Panc1 (cell line): Measurements from ENCODE around the gene ADAMTS15.

Experiments
- SIN3A ChIP-seq: IDR thresholded peaks from 2 replicates; pipeline ENCODE4 v1.6.1; 2012; ENCODE audit warnings: low read depth, mild to moderate bottlenecking, low read length, moderate library complexity, borderline replicate concordance; ENCODE audit not compliant: insufficient read depth
- TF ChIP-seq, protein P1 (sequence below): fragments of 450-650 bp; IDR thresholded peaks from 2 replicates; pipeline ENCODE4 v1.5.1; 2017; ENCODE audit warnings: mild to moderate bottlenecking

GRCh38 chr11:130405428-130405827 lies 43.0 kb upstream of the ADAMTS15 start:
- no peak for TF ChIP-seq SIN3A
- TF ChIP-seq, protein P1, sequence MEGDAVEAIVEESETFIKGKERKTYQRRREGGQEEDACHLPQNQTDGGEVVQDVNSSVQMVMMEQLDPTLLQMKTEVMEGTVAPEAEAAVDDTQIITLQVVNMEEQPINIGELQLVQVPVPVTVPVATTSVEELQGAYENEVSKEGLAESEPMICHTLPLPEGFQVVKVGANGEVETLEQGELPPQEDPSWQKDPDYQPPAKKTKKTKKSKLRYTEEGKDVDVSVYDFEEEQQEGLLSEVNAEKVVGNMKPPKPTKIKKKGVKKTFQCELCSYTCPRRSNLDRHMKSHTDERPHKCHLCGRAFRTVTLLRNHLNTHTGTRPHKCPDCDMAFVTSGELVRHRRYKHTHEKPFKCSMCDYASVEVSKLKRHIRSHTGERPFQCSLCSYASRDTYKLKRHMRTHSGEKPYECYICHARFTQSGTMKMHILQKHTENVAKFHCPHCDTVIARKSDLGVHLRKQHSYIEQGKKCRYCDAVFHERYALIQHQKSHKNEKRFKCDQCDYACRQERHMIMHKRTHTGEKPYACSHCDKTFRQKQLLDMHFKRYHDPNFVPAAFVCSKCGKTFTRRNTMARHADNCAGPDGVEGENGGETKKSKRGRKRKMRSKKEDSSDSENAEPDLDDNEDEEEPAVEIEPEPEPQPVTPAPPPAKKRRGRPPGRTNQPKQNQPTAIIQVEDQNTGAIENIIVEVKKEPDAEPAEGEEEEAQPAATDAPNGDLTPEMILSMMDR, result no peak
